Mesendoderm (in vitro differentiated cells): Measurements from ENCODE around the gene PDE4D.

Source experiments
- DNase-seq: peaks from one replicate; pipeline ENCODE4 v3.0.0; 2013
- H2AK5ac ChIP-seq: 2 replicates; pipeline ENCODE4 v1.6.1; 2013; ENCODE audit warnings: low read length, inconsistent platforms
- H2BK120ac ChIP-seq: 2 replicates; pipeline ENCODE4 v1.6.1; 2013; ENCODE audit warnings: low read depth, mild to moderate bottlenecking, low read length, moderate library complexity, mixed read lengths
- H2BK15ac ChIP-seq: replicated peaks from 2 replicates; pipeline ENCODE4 v1.6.1; 2013; ENCODE audit warnings: low read depth, mild to moderate bottlenecking, moderate library complexity
- H2BK5ac ChIP-seq: 2 replicates; pipeline ENCODE4 v1.6.1; 2013; ENCODE audit warnings: low read length, inconsistent platforms
- H3K18ac ChIP-seq: 2 replicates; pipeline ENCODE4 v1.6.1; 2013; ENCODE audit warnings: mild to moderate bottlenecking, low read length, mixed read lengths
- H3K23ac ChIP-seq: one replicate; pipeline ENCODE4 v1.6.1; 2013; ENCODE audit warnings: low read length
- H3K27ac ChIP-seq: 2 replicates; pipeline ENCODE4 v1.5.1; 2013; ENCODE audit warnings: low read depth, mild to moderate bottlenecking, inconsistent platforms, low read length, moderate library complexity
- H3K27me3 ChIP-seq: 2 replicates; pipeline ENCODE4 v1.6.1; 2013; ENCODE audit warnings: low read length, control low read depth, mild to moderate bottlenecking, inconsistent platforms; ENCODE audit not compliant: insufficient read depth, poor library complexity
- H3K36me3 ChIP-seq: 2 replicates; pipeline ENCODE4 v1.6.1; 2013; ENCODE audit warnings: low read length, inconsistent platforms; ENCODE audit not compliant: control insufficient read depth, insufficient read depth
- H3K4ac ChIP-seq: one replicate; pipeline ENCODE4 v1.6.1; 2013; ENCODE audit warnings: low read depth, mild to moderate bottlenecking, low read length, moderate library complexity
- H3K4me1 ChIP-seq: 2 replicates; pipeline ENCODE4 v1.6.1; 2013; ENCODE audit warnings: low read depth, low read length, inconsistent platforms; ENCODE audit not compliant: control insufficient read depth
- H3K4me2 ChIP-seq: 2 replicates; pipeline ENCODE4 v1.6.1; 2013; ENCODE audit warnings: low read length
- H3K4me3 ChIP-seq: 2 replicates; pipeline ENCODE4 v1.5.1; 2013; ENCODE audit warnings: mild to moderate bottlenecking, low read length
- H3K56ac ChIP-seq: one replicate; pipeline ENCODE4 v1.6.1; 2013; ENCODE audit warnings: low read length
- H3K79me1 ChIP-seq: 2 replicates; pipeline ENCODE4 v1.6.1; 2013; ENCODE audit warnings: low read length, inconsistent platforms
- H3K79me2 ChIP-seq: 2 replicates; pipeline ENCODE4 v1.6.1; 2013; ENCODE audit warnings: mild to moderate bottlenecking, low read length; ENCODE audit not compliant: control insufficient read depth, insufficient read depth
- H3K9ac ChIP-seq: 2 replicates; pipeline ENCODE4 v1.6.1; 2013; ENCODE audit warnings: low read length, inconsistent platforms
- H4K5ac ChIP-seq: one replicate; pipeline ENCODE4 v1.6.1; 2013; ENCODE audit warnings: low read length
- H4K8ac ChIP-seq: one replicate; pipeline ENCODE4 v1.6.1; 2013; ENCODE audit warnings: low read depth, mild to moderate bottlenecking, control low read depth, low read length, moderate library complexity
- WGBS: extraction: QIAGEN DNeasy Blood & Tissue Kit; methylation state at CpG from one replicate; pipeline ENCODE4 v1.1.7; 2013; ENCODE audit warnings: low lambda C conversion rate, missing lambda C conversion rate; ENCODE audit not compliant: insufficient coverage; ENCODE audit errors: extremely low coverage; 5-methylcytosine and 5-hydroxymethylcytosine counted together

The PDE4D gene

DNA sequence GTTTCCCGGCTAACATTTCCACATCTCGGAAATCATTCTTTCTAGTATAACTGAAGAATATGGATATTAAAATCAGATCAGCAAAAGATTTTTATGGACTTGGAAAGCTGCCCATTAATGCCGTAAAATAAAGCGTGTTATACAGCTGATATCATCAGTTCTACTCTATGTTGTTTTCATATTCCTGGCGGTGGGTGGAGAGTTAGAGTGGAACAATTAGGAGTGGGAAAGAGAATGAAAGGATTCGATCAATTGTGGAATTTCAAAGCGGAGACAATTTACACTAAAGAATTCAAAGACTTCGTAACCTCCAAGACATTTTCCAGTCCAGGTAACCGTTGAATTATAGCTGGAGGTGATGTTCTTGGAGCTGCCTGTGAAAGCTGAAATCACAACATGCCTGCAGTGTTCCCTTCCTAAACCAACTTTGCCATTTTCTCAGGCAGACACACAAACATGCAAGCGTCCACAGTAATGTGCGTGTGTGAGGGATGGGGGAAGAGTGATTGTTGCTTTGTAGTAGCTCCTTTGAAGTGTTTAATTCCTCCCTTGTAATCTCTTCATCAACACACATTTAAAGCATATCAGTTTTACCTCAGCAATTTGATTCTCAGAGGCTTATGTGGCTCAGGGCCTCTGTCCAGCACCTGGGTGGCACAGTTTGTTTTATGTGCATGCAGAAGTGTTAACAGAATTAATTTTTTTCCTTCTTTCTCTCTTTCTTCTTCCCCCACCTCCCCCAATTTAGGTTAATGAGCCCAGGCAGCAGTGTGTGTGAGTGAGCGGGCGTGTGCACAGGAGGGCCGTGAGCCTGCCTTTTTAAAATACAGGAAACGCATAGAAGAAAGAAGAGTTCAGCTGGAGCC, 766.6 kb downstream of the PDE4D start:
- H3K4me3 ChIP-seq: no peak overlapping the region
- H3K36me3 ChIP-seq: no peaks in the 10 kb centered on the region

DNA sequence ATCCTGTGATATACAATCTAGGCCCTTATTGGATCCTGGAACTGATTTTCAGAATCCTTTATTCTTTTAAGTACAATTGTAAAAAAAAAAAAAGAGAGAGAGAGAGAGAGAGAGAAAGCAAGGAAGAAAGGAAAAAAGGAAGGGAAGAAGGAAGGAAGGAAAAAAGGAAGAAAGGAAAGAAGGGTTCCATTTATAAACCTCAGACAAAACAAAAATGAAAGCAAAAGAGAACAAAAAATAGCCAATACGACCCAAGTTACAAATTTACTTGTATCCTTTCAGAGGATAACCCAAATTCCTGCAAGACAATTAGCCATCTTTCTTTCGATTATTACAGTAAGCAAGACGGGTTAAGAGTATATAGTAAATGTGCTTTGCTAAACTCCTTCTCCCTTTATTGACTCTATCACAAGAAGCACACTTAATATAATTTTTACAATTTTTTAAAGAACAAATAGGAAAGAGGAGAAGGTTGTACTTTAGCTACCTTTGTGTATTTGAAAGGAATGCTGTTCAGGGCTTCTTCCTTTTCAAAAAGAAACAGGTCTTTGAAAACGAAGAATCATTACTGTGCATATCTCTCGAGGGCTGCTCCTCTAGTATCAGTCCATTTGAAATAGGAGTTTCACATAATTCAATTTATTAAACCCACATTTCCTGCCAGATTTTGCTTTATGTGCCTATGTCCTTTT, 767.4 kb downstream of the PDE4D start:
- Histone ChIP-seq H3K9ac (no peak overlapping the region), H3K79me2 (no peaks in the 10 kb centered on the region), H3K4me3 (no peak overlapping the region), H3K27me3 (no peaks in the 10 kb centered on the region), H3K36me3 (no peaks in the 10 kb centered on the region), H3K27ac (no peak overlapping the region), H3K4me2 (no peak overlapping the region), H3K56ac (no peak overlapping the region), H2BK120ac (no peak overlapping the region), H2AK5ac (no peak overlapping the region), H3K23ac (no peak overlapping the region), H4K5ac (no peak overlapping the region), H3K4me1 (peaks cover 11% of the 10 kb centered on the region), H3K79me1 (no peaks in the 10 kb centered on the region), H2BK5ac (no peak overlapping the region), H2BK15ac (no peak overlapping the region), H3K18ac (no peak overlapping the region), H3K4ac (no peak overlapping the region), H4K8ac (no peak overlapping the region)
- DNase-seq: no peak
- no CpG with 5 or more reads among the region's 5 CpGs for WGBS

More for the DNA sequence above, 766.6 kb downstream of the PDE4D start:
- H2AK5ac ChIP-seq: no peak overlapping the region
- H4K5ac ChIP-seq: peak overlapping the region; percentile 2
- H3K27ac ChIP-seq: peak overlapping the region; percentile 76
- peak overlapping the region; percentile 32 for H3K18ac ChIP-seq
- no peak overlapping the region for H4K8ac ChIP-seq
- H3K4ac ChIP-seq: no peak overlapping the region
- H2BK15ac ChIP-seq: no peak overlapping the region
- peak overlapping the region; percentile 5 for H3K9ac ChIP-seq
- no CpG with 5 or more reads among the region's 15 CpGs for WGBS
- H3K79me2 ChIP-seq: no peaks in the 10 kb centered on the region
- peak; percentile 63 for DNase-seq
- peak overlapping the region; percentile 20 for H3K4me2 ChIP-seq
- H2BK120ac ChIP-seq: no peak overlapping the region
- no peak overlapping the region for H2BK5ac ChIP-seq
- H3K79me1 ChIP-seq: no peaks in the 10 kb centered on the region
- H3K4me1 ChIP-seq: peaks cover 11% of the 10 kb centered on the region
- H3K23ac ChIP-seq: peak overlapping the region; percentile 36
- peak overlapping the region; percentile 69 for H3K56ac ChIP-seq
- H3K27me3 ChIP-seq: no peaks in the 10 kb centered on the region

DNA sequence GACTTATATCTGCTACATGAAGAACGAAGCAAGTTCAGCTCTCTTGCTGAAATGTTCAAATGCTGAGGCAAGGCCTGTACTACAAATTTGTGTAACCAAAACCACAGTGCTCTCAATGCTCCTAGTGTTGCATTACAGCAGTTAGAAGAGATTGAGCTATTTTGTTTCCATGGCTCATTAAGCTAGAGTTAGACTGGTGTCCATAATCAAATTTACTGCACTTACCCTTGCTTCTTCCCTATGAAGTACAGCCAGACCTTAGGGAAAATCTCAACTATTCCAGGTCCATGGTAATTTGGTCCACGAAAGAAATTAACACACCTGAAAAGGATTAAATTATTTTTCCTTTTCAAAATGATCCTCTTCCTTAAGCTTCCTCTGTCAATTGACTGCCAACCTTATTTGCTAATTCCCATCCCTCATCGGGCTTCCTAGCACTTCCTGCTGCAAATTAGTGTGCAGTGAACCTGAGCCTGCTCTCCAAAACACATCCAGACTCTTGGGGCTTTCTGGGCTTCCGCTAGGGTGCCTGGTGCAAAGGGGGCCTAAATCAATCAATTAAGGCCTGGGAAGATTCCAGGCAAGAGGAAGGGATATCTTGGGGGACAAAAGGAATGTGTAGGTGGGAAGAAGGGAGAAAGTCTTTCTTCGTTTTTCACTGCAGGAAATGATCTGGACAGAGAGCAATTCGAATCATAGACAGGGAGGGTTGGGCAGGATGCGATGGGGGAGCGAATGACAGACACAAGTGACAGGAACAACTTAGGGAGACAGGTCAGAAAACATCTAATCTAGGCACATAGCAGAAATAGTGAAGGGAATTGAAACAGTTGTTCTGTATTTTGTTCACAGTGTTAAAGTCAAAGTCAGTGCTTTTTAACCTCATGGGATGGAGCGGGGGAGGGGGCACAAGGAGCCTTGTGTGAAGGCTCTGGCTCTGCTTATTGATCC, 768.2 kb downstream of the PDE4D start:
- no peak overlapping the region for H4K8ac ChIP-seq
- H3K27me3 ChIP-seq: no peaks in the 10 kb centered on the region
- H3K4me2 ChIP-seq: no peak overlapping the region
- H3K79me1 ChIP-seq: no peaks in the 10 kb centered on the region
- no peak overlapping the region for H4K5ac ChIP-seq
- no peaks in the 10 kb centered on the region for H3K36me3 ChIP-seq
- no peak overlapping the region for H3K9ac ChIP-seq
- no peak overlapping the region for H3K4ac ChIP-seq
- no peak overlapping the region for H2BK15ac ChIP-seq
- H2AK5ac ChIP-seq: no peak overlapping the region
- H3K27ac ChIP-seq: peak overlapping the region; percentile 9
- no peak overlapping the region for H2BK120ac ChIP-seq
- peak; percentile 48 for DNase-seq
- no peak overlapping the region for H3K18ac ChIP-seq
- H3K79me2 ChIP-seq: no peaks in the 10 kb centered on the region
- no CpG with 5 or more reads among the region's 9 CpGs for WGBS
- peaks cover 11% of the 10 kb centered on the region for H3K4me1 ChIP-seq
- no peak overlapping the region for H3K23ac ChIP-seq
- peak overlapping the region; percentile 38 for H3K56ac ChIP-seq
- no peak overlapping the region for H3K4me3 ChIP-seq
- H2BK5ac ChIP-seq: no peak overlapping the region

DNA sequence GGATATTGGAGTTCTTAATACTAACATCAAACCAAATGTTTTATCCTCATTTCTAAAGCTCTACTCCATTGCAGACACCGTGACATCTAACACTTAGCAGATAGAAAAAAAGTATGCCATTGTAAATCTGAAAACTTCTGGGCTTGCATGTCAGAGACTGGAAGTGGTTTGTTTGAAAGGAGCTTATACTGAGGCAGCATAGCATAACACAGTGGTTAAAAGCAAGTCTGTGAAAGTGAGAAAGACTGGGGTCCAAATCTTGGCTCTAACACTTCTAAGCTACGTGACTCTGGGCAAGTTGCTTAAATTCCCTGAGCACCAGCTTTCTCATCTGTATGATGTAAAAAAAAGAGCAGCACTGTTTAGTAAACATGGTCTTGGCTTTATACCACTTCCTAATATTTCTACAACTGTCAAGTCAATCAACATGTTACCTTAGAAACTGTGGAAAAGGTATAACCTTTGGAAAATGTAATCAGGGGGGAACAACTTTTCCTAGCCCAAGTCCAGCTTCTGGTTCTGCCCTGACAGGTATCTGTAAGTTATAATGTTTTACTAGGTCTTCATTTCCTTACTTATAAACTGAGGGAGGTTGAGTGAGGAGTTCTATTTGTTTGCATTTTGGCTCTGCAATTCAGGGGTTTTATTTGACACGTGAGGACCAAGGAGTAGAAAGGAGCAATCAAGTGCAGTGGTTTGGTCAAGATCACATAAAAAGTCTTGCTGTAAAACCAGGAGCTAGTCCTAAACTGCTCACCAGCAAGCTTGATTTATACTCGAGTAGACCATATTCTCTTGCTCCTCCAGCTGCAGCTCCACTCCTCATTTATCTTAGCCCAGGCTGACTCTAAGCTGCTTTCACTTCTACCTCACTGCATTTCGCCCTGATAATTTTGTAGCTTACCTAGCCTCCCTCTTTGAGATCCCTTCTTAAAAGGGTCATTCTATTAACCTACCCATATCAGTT, 769.6 kb downstream of the PDE4D start:
- Histone ChIP-seq H4K8ac (no peak overlapping the region), H3K4me3 (no peak overlapping the region), H3K18ac (no peak overlapping the region), H3K56ac (no peak overlapping the region), H3K79me2 (no peaks in the 10 kb centered on the region), H3K4ac (no peak overlapping the region), H2BK5ac (no peak overlapping the region), H3K9ac (no peak overlapping the region), H2AK5ac (no peak overlapping the region), H3K27me3 (no peaks in the 10 kb centered on the region), H4K5ac (no peak overlapping the region), H3K4me2 (no peak overlapping the region), H3K79me1 (no peaks in the 10 kb centered on the region), H3K23ac (no peak overlapping the region), H3K36me3 (no peaks in the 10 kb centered on the region), H2BK15ac (no peak overlapping the region), H3K4me1 (peaks cover 11% of the 10 kb centered on the region), H2BK120ac (no peak overlapping the region), H3K27ac (no peak overlapping the region)
- no peak for DNase-seq
- no CpG with 5 or more reads among the region's 5 CpGs for WGBS

DNA sequence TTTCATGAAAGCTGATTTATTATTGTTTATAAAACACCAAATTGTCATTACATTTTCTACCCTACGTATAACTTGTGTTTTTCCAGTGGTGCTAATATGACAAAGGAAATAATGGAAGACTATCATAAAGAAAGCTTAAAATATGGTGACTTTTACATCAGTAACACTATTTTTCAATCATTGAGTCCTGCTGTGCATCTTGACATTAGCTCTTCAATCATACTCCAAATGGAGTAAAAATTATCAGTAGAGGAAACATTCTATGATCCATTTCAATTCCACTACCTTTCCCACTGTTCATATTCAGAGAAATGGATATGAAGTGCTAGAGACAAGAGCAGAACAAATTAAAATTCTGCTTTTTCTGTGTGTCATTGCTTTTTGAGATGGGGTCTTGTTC, 774.0 kb downstream of the PDE4D start:
- no CpG with 5 or more reads among the region's 1 CpG for WGBS

More for the DNA sequence above, 774.0 kb downstream of the PDE4D start:
- H2BK120ac ChIP-seq: no peak overlapping the region
- H3K4me1 ChIP-seq: no peaks in the 10 kb centered on the region
- no peak overlapping the region for H3K18ac ChIP-seq
- H3K36me3 ChIP-seq: no peaks in the 10 kb centered on the region
- H3K27ac ChIP-seq: no peak overlapping the region
- no peak overlapping the region for H3K4ac ChIP-seq
- H2AK5ac ChIP-seq: no peak overlapping the region
- H3K79me1 ChIP-seq: no peaks in the 10 kb centered on the region
- H3K23ac ChIP-seq: no peak overlapping the region
- no peak for DNase-seq
- no peak overlapping the region for H3K4me3 ChIP-seq
- H3K9ac ChIP-seq: no peak overlapping the region
- no peak overlapping the region for H4K5ac ChIP-seq
- H4K8ac ChIP-seq: no peak overlapping the region
- no peak overlapping the region for H2BK5ac ChIP-seq
- H3K56ac ChIP-seq: no peak overlapping the region
- no peaks in the 10 kb centered on the region for H3K79me2 ChIP-seq
- no peak overlapping the region for H3K4me2 ChIP-seq
- H2BK15ac ChIP-seq: no peak overlapping the region
- H3K27me3 ChIP-seq: no peaks in the 10 kb centered on the region
